ENCODE data around the gene SPTBN2. TPM values are rescaled to one million over a fixed set of nuclear protein-coding genes. Genes with fewer than 3 reads are reported as not detected.

The SPTBN2 gene
- total and polyA plus RNA-seq, 2 donors (not counting 3 experiments of a cell fraction or from before 2014, with no cell fraction given), result 3.8 to 19.8 TPM

GRCh38 chr11:66680966-66681645, 47.9 kb downstream of the SPTBN2 start:
- H3K27ac ChIP-seq (ENCODE audit: insufficient read depth, low read depth, low read length), result no peak overlapping the region
- no peaks in the 10 kb centered on the region for H3K9me1 ChIP-seq (replicated peaks; ENCODE audit: control insufficient read depth, extremely low read depth, insufficient read depth, low read length)
- no TSS peak for BruUV-seq (replicated peaks)
- DNase-seq (ENCODE audit: low read depth, low spot score) (no peak), FAIRE-seq (no peak)
- dilution Hi-C loops (cut with MboI; ENCODE audit: extremely low pct_ligation_motif_present, low sequenced_read_pairs) (no loop called here), intact Hi-C loops (cut with micrococcal nuclease) (no loop called here)
- ChIA-PET CTCF (interaction anchor here (0.6 kb wide), 1 partner anchor 295 kb away, joined by 3 read pairs; no protein-coding TSS in a partner anchor), POLR2A (no interaction called here)
- no peak overlapping the region for H3K9ac ChIP-seq (replicated peaks; ENCODE audit: extremely low read depth, insufficient read depth, low read length)
- TF ChIP-seq MAX (IDR thresholded peaks at IDR 0.05; ENCODE audit: insufficient read depth, insufficient read length) (no peak), GATA2 (IDR thresholded peaks at IDR 0.05; ENCODE audit: insufficient read depth, insufficient read length, low read depth, low read length) (no peak), MYC (IDR thresholded peaks at IDR 0.05; ENCODE audit: low read depth, low read length) (no peak), POLR2AphosphoS5 (IDR thresholded peaks at IDR 0.05; ENCODE audit: insufficient read depth, low read depth, low read length) (no peak), POLR2A (IDR thresholded peaks at IDR 0.05; ENCODE audit: low read depth, low read length) (no peak), JUN (IDR thresholded peaks at IDR 0.05; ENCODE audit: borderline replicate concordance, insufficient read depth, insufficient read length, low read depth) (no peak), FOS (IDR thresholded peaks at IDR 0.05; ENCODE audit: borderline replicate concordance, insufficient read depth, low read length) (no peak), EZH2 (IDR thresholded peaks at IDR 0.05; ENCODE audit: borderline replicate concordance, low read depth, low read length, severe bottlenecking) (no peak), CTCF (IDR thresholded peaks at IDR 0.05; ENCODE audit: extremely low read depth in 1 of 2, insufficient read depth in 1 of 2, low read depth in 1 of 2, low read length in 2 of 2) (no peak)
- H3K4me2 ChIP-seq (ENCODE audit: insufficient read depth, low read length), result no peak overlapping the region
- no peak overlapping the region for H3K4me3 ChIP-seq (replicated peaks in 1 of 3; ENCODE audit: insufficient read depth in 1 of 3, low read depth in 1 of 3, low read length in 3 of 3)
- no peaks in the 10 kb centered on the region for H3K9me3 ChIP-seq (replicated peaks; ENCODE audit: control insufficient read depth, insufficient read depth, low read length)
- H4K20me1 ChIP-seq (replicated peaks; ENCODE audit: control insufficient read depth, extremely low read depth, insufficient read depth, low read length), result no peaks in the 10 kb centered on the region
- peaks cover 10% of the 10 kb centered on the region for H3K79me2 ChIP-seq (ENCODE audit: control insufficient read depth, insufficient read depth, low read length)
- no peaks in the 10 kb centered on the region for H3K27me3 ChIP-seq (ENCODE audit: control insufficient read depth in 2 of 2, insufficient read depth in 2 of 2, low read length in 2 of 2)
- no peak overlapping the region for H2AFZ ChIP-seq (ENCODE audit: low read depth, low read length)
- H3K4me1 ChIP-seq (ENCODE audit: control insufficient read depth, extremely low read depth, insufficient read depth, low read length), result peaks cover 11% of the 10 kb centered on the region
- peaks cover under 1 to 3% of the 10 kb centered on the region in 2 experiments for H3K36me3 ChIP-seq (ENCODE audit: control insufficient read depth in 2 of 2, extremely low read depth in 1 of 2, insufficient read depth in 2 of 2, low read length in 2 of 2)

Data from endothelial cell of umbilical vein (primary cell).